Endothelial cell of umbilical vein (primary cell): ENCODE results near the gene TLNRD1. TPM values are rescaled to one million over a fixed set of nuclear protein-coding genes. Genes with fewer than 3 reads are reported as not detected.

Source experiments
- BruUV-seq: library from RNA; stranded (reverse); fragments of 400-500 nt; replicated peaks from 2 replicates; lab custom pipeline; 2021; lab: Mats Ljungman, UMichigan
- CTCF ChIA-PET: fragments of 300-600, 350-600 bp; sonication (Branson Sonifier 250); formaldehyde crosslinking; loops from one replicate; lab custom pipeline; 2021; ENCODE audit warnings: antibody characterized with exemption, inconsistent platforms; lab: Charles Lee
- POLR2A ChIA-PET: fragments of 300-600, 350-600 bp; sonication (Branson Sonifier 250); formaldehyde crosslinking; loops from one replicate; lab custom pipeline; 2021; ENCODE audit warnings: antibody characterized with exemption, inconsistent platforms; lab: Charles Lee
- DNase-seq: peaks from one replicate; pipeline ENCODE4 v3.0.0-alpha.2; 2011; ENCODE audit warnings: low read depth, low spot score
- FAIRE-seq: peaks from 2 replicates; lab custom pipeline; 2011; peaks lifted over from hg19 to GRCh38; lab: Jason Lieb, UNC
- H2AFZ ChIP-seq: 2 replicates; pipeline ENCODE4 v1.6.0; 2012; ENCODE audit warnings: low read depth, low read length, control low read depth, inconsistent platforms
- H3K27ac ChIP-seq: 2 replicates; pipeline ENCODE4 v1.5.1; 2011; ENCODE audit warnings: low read depth, mild to moderate bottlenecking, control low read depth, low read length, moderate library complexity; ENCODE audit not compliant: insufficient read depth
- H3K27me3 ChIP-seq, 2 experiments: 2 replicates each; pipeline versions ENCODE4 v1.6.0 to v1.6.1; 2011; ENCODE audit warnings: low read length in 2 of 2, mixed read lengths in 1 of 2; ENCODE audit not compliant: control insufficient read depth in 2 of 2, insufficient read depth in 2 of 2
- H3K36me3 ChIP-seq, 2 experiments: 2 replicates in 1 of 2; 3 replicates in 1 of 2; pipeline ENCODE4 v1.5.1; 2011; ENCODE audit warnings: low read length in 2 of 2, mild to moderate bottlenecking in 1 of 2, moderate library complexity in 1 of 2; ENCODE audit not compliant: control insufficient read depth in 2 of 2, insufficient read depth in 2 of 2; ENCODE audit errors: extremely low read depth in 1 of 2
- H3K4me1 ChIP-seq: 3 replicates; pipeline ENCODE4 v1.5.1; 2011; ENCODE audit warnings: mild to moderate bottlenecking, low read length; ENCODE audit not compliant: control insufficient read depth, insufficient read depth; ENCODE audit errors: extremely low read depth
- H3K4me2 ChIP-seq: 2 replicates; pipeline ENCODE4 v1.6.1; 2011; ENCODE audit warnings: low read length, control low read depth, mixed read lengths; ENCODE audit not compliant: insufficient read depth
- H3K4me3 ChIP-seq, 3 experiments: fragments of 200-600 bp in 1 of 3; sonication (generic), shearing (Covaris generic) in 1 of 3; replicated peaks in 1 of 3; 2 replicates each; pipeline ENCODE4 v1.5.1; 2011 to 2016; ENCODE audit warnings: control low read depth in 3 of 3, low read length in 3 of 3, mild to moderate bottlenecking in 2 of 3, inconsistent platforms in 1 of 3, low read depth in 1 of 3, moderate library complexity in 1 of 3; ENCODE audit not compliant: insufficient read depth in 1 of 3
- H3K79me2 ChIP-seq: 2 replicates; pipeline ENCODE4 v1.6.0; 2012; ENCODE audit warnings: low read length, inconsistent platforms; ENCODE audit not compliant: control insufficient read depth, insufficient read depth
- H3K9ac ChIP-seq: replicated peaks from 2 replicates; pipeline ENCODE3; 2011; ENCODE audit warnings: low read length, control low read depth; ENCODE audit not compliant: insufficient read depth; ENCODE audit errors: extremely low read depth
- H3K9me1 ChIP-seq: replicated peaks from 3 replicates; pipeline ENCODE4 v1.6.0; 2011; ENCODE audit warnings: mild to moderate bottlenecking, low read length; ENCODE audit not compliant: control insufficient read depth, insufficient read depth; ENCODE audit errors: extremely low read depth
- H3K9me3 ChIP-seq: replicated peaks from 2 replicates; pipeline ENCODE4 v1.5.1; 2012; ENCODE audit warnings: low read length, inconsistent platforms; ENCODE audit not compliant: control insufficient read depth, insufficient read depth
- H4K20me1 ChIP-seq: replicated peaks from 2 replicates; pipeline ENCODE3; 2011; ENCODE audit warnings: mild to moderate bottlenecking, low read length; ENCODE audit not compliant: control insufficient read depth, insufficient read depth; ENCODE audit errors: extremely low read depth
- EZH2 ChIP-seq: IDR thresholded peaks from 2 replicates; pipeline ENCODE4 v1.6.1; 2012; ENCODE audit warnings: borderline replicate concordance, low read depth, mild to moderate bottlenecking, moderate library complexity, low read length, inconsistent platforms; ENCODE audit not compliant: severe bottlenecking
- FOS ChIP-seq: IDR thresholded peaks from 2 replicates; pipeline ENCODE4 v1.6.1; 2011; ENCODE audit warnings: mild to moderate bottlenecking, low read length, moderate library complexity, borderline replicate concordance; ENCODE audit not compliant: insufficient read depth
- GATA2 ChIP-seq: IDR thresholded peaks from 2 replicates; pipeline ENCODE4 v1.7.0; 2011; ENCODE audit warnings: low read depth, mild to moderate bottlenecking, moderate library complexity, mixed read lengths, low read length; ENCODE audit not compliant: insufficient read length, insufficient read depth
- JUN ChIP-seq: IDR thresholded peaks from 2 replicates; pipeline ENCODE4 v1.6.1; 2011; ENCODE audit warnings: borderline replicate concordance, low read depth; ENCODE audit not compliant: insufficient read length, insufficient read depth
- MYC ChIP-seq: IDR thresholded peaks from one replicate; pipeline ENCODE4 v1.6.1; 2011; ENCODE audit warnings: mild to moderate bottlenecking, low read depth, low read length
- POLR2A ChIP-seq: IDR thresholded peaks from 2 replicates; pipeline ENCODE4 v1.6.1; 2012; ENCODE audit warnings: low read depth, mild to moderate bottlenecking, control low read depth, low read length
- POLR2AphosphoS5 ChIP-seq: IDR thresholded peaks from 2 replicates; pipeline ENCODE4 v1.6.1; 2012; ENCODE audit warnings: low read depth, mild to moderate bottlenecking, control low read depth, low read length, moderate library complexity; ENCODE audit not compliant: insufficient read depth
- dilution Hi-C: fragments of 300-500 bp; cut with MboI; formaldehyde crosslinking; loops from one replicate; pipeline ENCODE4 v1.15.0; 2019; ENCODE audit warnings: low sequenced_read_pairs; ENCODE audit not compliant: extremely low pct_ligation_motif_present
- intact Hi-C: fragments of 100-400 bp; cut with micrococcal nuclease; formaldehyde crosslinking; loops from one replicate; pipeline ENCODE4 v1.10.0; 2022
- polyA plus RNA-seq, 4 experiments: library from polyadenylated mRNA; depleted of rRNA in 3 of 4; stranded (reverse) in 3 of 4; unstranded in 1 of 4; fragments of >200 nt; gene quantifications; 2 replicates each; pipeline versions ENCODE4 v1.2.1 to v1.2.3, GENCODE V29; 2011 to 2012; ENCODE audit warnings: missing spikeins in 1 of 4
- total RNA-seq: library from RNA; stranded (reverse); gene quantifications from 2 replicates; pipeline ENCODE4 v1.2.3, GENCODE V29; 2021
- TF ChIP-seq, protein P1 (sequence below), 2 donors: IDR thresholded peaks; 1 replicate in 1 of 2; 2 replicates in 1 of 2; pipeline ENCODE4 v1.5.1; 2011; ENCODE audit warnings: low read length in 2 of 2, mild to moderate bottlenecking in 2 of 2, moderate library complexity in 2 of 2, control low read depth in 1 of 2, inconsistent platforms in 1 of 2, low read depth in 1 of 2; ENCODE audit not compliant: insufficient read depth in 1 of 2; ENCODE audit errors: extremely low read depth in 1 of 2
- TF ChIP-seq, protein P2 (sequence below): IDR thresholded peaks from 2 replicates; pipeline ENCODE4 v1.6.1; 2011; ENCODE audit not compliant: insufficient read depth, insufficient read length

The TLNRD1 gene
- total and polyA plus RNA-seq, 2 donors (not counting 3 experiments of a cell fraction or from before 2014, with no cell fraction given): 17.8 to 33.0 TPM

DNA sequence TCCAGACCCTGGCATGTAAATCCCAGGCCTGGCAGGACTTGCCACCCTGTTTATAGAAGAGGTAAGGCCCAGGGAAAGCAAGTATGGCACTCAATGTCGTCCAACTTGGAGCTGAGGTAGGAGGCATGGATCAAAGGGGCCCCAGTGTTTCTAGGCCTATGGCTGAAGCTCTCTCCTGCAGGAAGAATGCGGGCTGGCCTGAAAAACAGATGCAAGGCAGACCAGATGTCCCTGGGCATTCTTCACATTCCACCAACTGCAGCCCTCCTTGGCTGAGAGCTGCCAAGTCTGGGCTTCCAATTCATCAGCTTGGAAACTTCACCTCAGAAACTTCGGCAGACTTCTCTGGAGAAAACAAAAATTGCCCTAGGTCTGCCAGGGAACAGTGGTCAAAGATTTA, 33.3 kb upstream of the TLNRD1 start:
- H2AFZ ChIP-seq: no peak overlapping the region
- dilution Hi-C loops: no loop called here
- no peak for FAIRE-seq

More for the DNA sequence above, 33.3 kb upstream of the TLNRD1 start:
- Histone ChIP-seq H3K4me3 (no peak overlapping the region), H3K9me3 (no peaks in the 10 kb centered on the region), H3K4me2 (no peak overlapping the region), H3K9ac (no peak overlapping the region), H3K27me3 (no peaks in the 10 kb centered on the region), H3K79me2 (no peaks in the 10 kb centered on the region), H4K20me1 (no peaks in the 10 kb centered on the region), H3K27ac (no peak overlapping the region), H3K9me1 (no peaks in the 10 kb centered on the region), H3K36me3 (peaks cover 0 to 6% of the 10 kb centered on the region in 2 experiments), H3K4me1 (no peaks in the 10 kb centered on the region)
- POLR2A ChIA-PET: no interaction called here
- TF ChIP-seq, protein P1, sequence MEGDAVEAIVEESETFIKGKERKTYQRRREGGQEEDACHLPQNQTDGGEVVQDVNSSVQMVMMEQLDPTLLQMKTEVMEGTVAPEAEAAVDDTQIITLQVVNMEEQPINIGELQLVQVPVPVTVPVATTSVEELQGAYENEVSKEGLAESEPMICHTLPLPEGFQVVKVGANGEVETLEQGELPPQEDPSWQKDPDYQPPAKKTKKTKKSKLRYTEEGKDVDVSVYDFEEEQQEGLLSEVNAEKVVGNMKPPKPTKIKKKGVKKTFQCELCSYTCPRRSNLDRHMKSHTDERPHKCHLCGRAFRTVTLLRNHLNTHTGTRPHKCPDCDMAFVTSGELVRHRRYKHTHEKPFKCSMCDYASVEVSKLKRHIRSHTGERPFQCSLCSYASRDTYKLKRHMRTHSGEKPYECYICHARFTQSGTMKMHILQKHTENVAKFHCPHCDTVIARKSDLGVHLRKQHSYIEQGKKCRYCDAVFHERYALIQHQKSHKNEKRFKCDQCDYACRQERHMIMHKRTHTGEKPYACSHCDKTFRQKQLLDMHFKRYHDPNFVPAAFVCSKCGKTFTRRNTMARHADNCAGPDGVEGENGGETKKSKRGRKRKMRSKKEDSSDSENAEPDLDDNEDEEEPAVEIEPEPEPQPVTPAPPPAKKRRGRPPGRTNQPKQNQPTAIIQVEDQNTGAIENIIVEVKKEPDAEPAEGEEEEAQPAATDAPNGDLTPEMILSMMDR (IDR thresholded peaks at IDR 0.05; ENCODE audit: extremely low read depth in 1 of 2, insufficient read depth in 1 of 2, low read depth in 1 of 2, low read length in 2 of 2): no peak
- TF ChIP-seq GATA2 (no peak), MYC (no peak), EZH2 (no peak), POLR2A (no peak), POLR2AphosphoS5 (no peak), JUN (no peak), FOS (no peak)
- TF ChIP-seq, protein P2, sequence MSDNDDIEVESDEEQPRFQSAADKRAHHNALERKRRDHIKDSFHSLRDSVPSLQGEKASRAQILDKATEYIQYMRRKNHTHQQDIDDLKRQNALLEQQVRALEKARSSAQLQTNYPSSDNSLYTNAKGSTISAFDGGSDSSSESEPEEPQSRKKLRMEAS: no peak
- DNase-seq: no peak
- BruUV-seq: no TSS peak
- CTCF ChIA-PET: interaction anchor here (0.8 to 6.5 kb wide), 10 partner anchors 10 to 513 kb away, joined by 3 to 101 read pairs (median 15); partner anchors contain the start of gene CEMIP
- intact Hi-C loops: no loop called here
